Neural progenitor cell (in vitro differentiated cells): Measurements from ENCODE around the gene MEST. TPM values are rescaled to one million over a fixed set of nuclear protein-coding genes. Genes with fewer than 3 reads are reported as not detected.
A peak's percentile ranks its signal among the peaks of the same experiment; 100 is the strongest.

Experiments
- DNase-seq: peaks from one replicate; pipeline ENCODE4 v3.0.0-alpha.2; 2016; ENCODE audit warnings: low spot score
- H2AFZ ChIP-seq: fragments of 200-600 bp; sonication (generic); replicated peaks from 2 replicates; pipeline ENCODE4 v1.6.1; 2016; ENCODE audit warnings: antibody characterized with exemption
- H3F3A ChIP-seq: fragments of 200-600 bp; sonication (generic); 2 replicates; pipeline ENCODE4 v1.6.1; 2016; ENCODE audit warnings: antibody characterized with exemption, low read depth
- H3K27ac ChIP-seq: fragments of 200-600 bp; sonication (generic); 2 replicates; pipeline ENCODE4 v1.5.1; 2016; ENCODE audit warnings: mild to moderate bottlenecking
- H3K27me3 ChIP-seq: fragments of 200-600 bp; sonication (generic); 2 replicates; pipeline ENCODE4 v1.6.1; 2016; ENCODE audit warnings: mild to moderate bottlenecking, moderate library complexity
- H3K36me3 ChIP-seq: fragments of 200-600 bp; sonication (generic); 2 replicates; pipeline ENCODE4 v1.5.1; 2016
- H3K4me1 ChIP-seq: fragments of 200-600 bp; sonication (generic); 2 replicates; pipeline ENCODE4 v1.6.1; 2016; ENCODE audit warnings: mixed run types
- H3K4me2 ChIP-seq: fragments of 200-600 bp; sonication (generic); 2 replicates; pipeline ENCODE4 v1.6.1; 2016
- H3K4me3 ChIP-seq: fragments of 200-600 bp; sonication (generic); 2 replicates; pipeline ENCODE4 v1.5.1; 2016
- H3K79me2 ChIP-seq: fragments of 200-600 bp; sonication (generic); 2 replicates; pipeline ENCODE4 v1.6.1; 2016; ENCODE audit warnings: low read depth
- H3K9ac ChIP-seq: fragments of 200-600 bp; sonication (generic); 2 replicates; pipeline ENCODE4 v1.6.1; 2016
- H3K9me3 ChIP-seq: fragments of 200-600 bp; sonication (generic); 2 replicates; pipeline ENCODE4 v1.5.1; 2016; ENCODE audit warnings: low read depth
- H4K20me1 ChIP-seq: fragments of 200-600 bp; sonication (generic); 2 replicates; pipeline ENCODE4 v1.6.1; 2016; ENCODE audit warnings: low read depth
- H3K27ac Mint-ChIP-seq: 3 replicates; pipeline ENCODE4 v1.8.0; 2021; ENCODE audit warnings: mixed read lengths
- H3K27me3 Mint-ChIP-seq: 2 replicates; pipeline ENCODE4 v1.8.0; 2022; ENCODE audit warnings: low read depth, mild to moderate bottlenecking, inconsistent platforms, moderate library complexity, mixed read lengths; ENCODE audit not compliant: insufficient read depth
- H3K36me3 Mint-ChIP-seq: 3 replicates; pipeline ENCODE4 v1.8.0; 2021; ENCODE audit warnings: mixed read lengths
- H3K4me1 Mint-ChIP-seq: 3 replicates; pipeline ENCODE4 v1.8.0; 2021; ENCODE audit warnings: mixed read lengths
- H3K4me3 Mint-ChIP-seq: 3 replicates; pipeline ENCODE4 v1.8.0; 2021; ENCODE audit warnings: mild to moderate bottlenecking, moderate library complexity, mixed read lengths
- H3K9me3 Mint-ChIP-seq: 3 replicates; pipeline ENCODE4 v1.8.0; 2020; ENCODE audit warnings: mixed read lengths
- EZH2 ChIP-seq: fragments of 200-600 bp; sonication (generic); IDR thresholded peaks from 2 replicates; pipeline ENCODE4 v1.6.1; 2017; ENCODE audit warnings: antibody characterized with exemption, mild to moderate bottlenecking, moderate library complexity
- EZH2phosphoT487 ChIP-seq: fragments of 200-600 bp; sonication (generic); IDR thresholded peaks from 2 replicates; pipeline ENCODE4 v1.6.1; 2017; ENCODE audit warnings: antibody characterized with exemption
- total RNA-seq: library from RNA; depleted of rRNA; stranded (reverse); fragments of >200 nt; gene quantifications from 2 replicates; pipeline ENCODE4 v1.2.3, GENCODE V29; 2015; ENCODE audit warnings: low replicate concordance
- TF ChIP-seq, protein P1 (sequence below): fragments of 200-600 bp; sonication (generic); IDR thresholded peaks from 2 replicates; pipeline ENCODE4 v1.5.1; 2017; ENCODE audit warnings: antibody characterized with exemption, mild to moderate bottlenecking

Gene MEST
- total RNA-seq, 1 donor from 2014 or later, result 431 TPM

DNA sequence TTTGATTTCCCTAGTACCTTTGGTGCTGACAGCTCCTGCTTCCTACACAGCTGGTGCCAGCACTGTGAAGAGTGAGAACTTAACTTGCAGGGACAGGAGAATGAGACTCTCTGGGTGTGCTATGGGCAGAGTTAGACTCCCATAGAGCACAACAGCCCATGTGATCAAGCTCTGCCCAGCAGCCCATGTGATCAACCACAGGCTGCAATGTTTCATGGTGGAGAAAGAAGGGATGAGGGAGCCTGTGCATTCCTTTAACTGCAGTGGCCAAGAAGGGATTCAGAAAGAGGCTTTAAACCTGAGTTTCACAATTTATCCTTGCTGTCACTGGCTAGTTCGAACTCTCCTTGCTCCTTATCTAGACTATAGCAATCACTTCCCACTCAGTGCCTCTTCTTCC is 10.0 kb upstream of the MEST start:
- peaks cover 28% of the 10 kb centered on the region for H3K9me3 Mint-ChIP-seq
- H3K27ac Mint-ChIP-seq, result peak overlapping the region; percentile 59
- no peak overlapping the region for H3K27ac ChIP-seq
- H3K4me3 ChIP-seq, result no peak overlapping the region
- H3K4me2 ChIP-seq, result no peak overlapping the region
- no peaks in the 10 kb centered on the region for H3K36me3 ChIP-seq
- H4K20me1 ChIP-seq, result no peaks in the 10 kb centered on the region
- H3K4me1 Mint-ChIP-seq, result peaks cover 11% of the 10 kb centered on the region
- H3K4me3 Mint-ChIP-seq, result no peak overlapping the region
- H3K9me3 ChIP-seq, result no peaks in the 10 kb centered on the region
- no peaks in the 10 kb centered on the region for H3K4me1 ChIP-seq
- H3F3A ChIP-seq, result no peaks in the 10 kb centered on the region
- DNase-seq, result no peak
- H3K79me2 ChIP-seq, result peaks cover under 1% of the 10 kb centered on the region
- no peak overlapping the region for H3K9ac ChIP-seq
- H3K27me3 Mint-ChIP-seq, result peaks cover 16% of the 10 kb centered on the region
- no peaks in the 10 kb centered on the region for H3K27me3 ChIP-seq
- no peaks in the 10 kb centered on the region for H3K36me3 Mint-ChIP-seq
- TF ChIP-seq EZH2 (no peak), EZH2phosphoT487 (no peak)
- TF ChIP-seq, protein P1, sequence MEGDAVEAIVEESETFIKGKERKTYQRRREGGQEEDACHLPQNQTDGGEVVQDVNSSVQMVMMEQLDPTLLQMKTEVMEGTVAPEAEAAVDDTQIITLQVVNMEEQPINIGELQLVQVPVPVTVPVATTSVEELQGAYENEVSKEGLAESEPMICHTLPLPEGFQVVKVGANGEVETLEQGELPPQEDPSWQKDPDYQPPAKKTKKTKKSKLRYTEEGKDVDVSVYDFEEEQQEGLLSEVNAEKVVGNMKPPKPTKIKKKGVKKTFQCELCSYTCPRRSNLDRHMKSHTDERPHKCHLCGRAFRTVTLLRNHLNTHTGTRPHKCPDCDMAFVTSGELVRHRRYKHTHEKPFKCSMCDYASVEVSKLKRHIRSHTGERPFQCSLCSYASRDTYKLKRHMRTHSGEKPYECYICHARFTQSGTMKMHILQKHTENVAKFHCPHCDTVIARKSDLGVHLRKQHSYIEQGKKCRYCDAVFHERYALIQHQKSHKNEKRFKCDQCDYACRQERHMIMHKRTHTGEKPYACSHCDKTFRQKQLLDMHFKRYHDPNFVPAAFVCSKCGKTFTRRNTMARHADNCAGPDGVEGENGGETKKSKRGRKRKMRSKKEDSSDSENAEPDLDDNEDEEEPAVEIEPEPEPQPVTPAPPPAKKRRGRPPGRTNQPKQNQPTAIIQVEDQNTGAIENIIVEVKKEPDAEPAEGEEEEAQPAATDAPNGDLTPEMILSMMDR, result no peak
- H2AFZ ChIP-seq, result peak overlapping the region; percentile 85

DNA sequence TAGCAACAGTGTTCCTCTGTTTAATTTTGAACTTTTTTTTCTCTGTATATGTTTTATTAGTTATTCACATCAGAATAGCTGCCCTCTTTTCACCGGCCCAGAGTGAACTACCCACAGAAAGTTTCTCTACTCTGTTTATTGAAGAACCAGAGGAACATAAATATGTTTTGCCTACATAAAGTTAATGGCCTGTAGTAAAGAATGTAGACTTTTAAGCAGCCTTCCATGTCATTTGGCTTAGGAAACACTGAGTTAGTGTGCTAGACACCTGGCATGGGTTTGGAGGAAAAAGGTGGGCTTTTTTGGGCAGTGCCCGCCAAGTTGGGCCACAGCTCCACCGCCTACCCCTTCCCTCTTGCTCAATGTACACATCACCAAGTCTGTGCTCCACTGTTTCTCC is 8.9 kb upstream of the MEST start:
- Histone ChIP-seq H3K4me1 (no peaks in the 10 kb centered on the region), H3K27ac (no peak overlapping the region), H3K36me3 (no peaks in the 10 kb centered on the region), H3F3A (no peaks in the 10 kb centered on the region), H3K27me3 (no peaks in the 10 kb centered on the region), H3K9ac (no peak overlapping the region), H3K9me3 (no peaks in the 10 kb centered on the region), H2AFZ (no peak overlapping the region), H3K4me2 (no peak overlapping the region), H3K79me2 (peaks cover 10% of the 10 kb centered on the region), H3K4me3 (no peak overlapping the region), H4K20me1 (no peaks in the 10 kb centered on the region)
- no peak for TF ChIP-seq EZH2phosphoT487
- TF ChIP-seq, protein P1, result no peak
- no peak for TF ChIP-seq EZH2
- Mint-ChIP-seq H3K4me1 (peaks cover 14% of the 10 kb centered on the region), H3K4me3 (no peak overlapping the region), H3K36me3 (no peaks in the 10 kb centered on the region), H3K9me3 (peaks cover 20% of the 10 kb centered on the region), H3K27ac (no peak overlapping the region), H3K27me3 (peaks cover 22% of the 10 kb centered on the region)
- DNase-seq, result no peak

DNA sequence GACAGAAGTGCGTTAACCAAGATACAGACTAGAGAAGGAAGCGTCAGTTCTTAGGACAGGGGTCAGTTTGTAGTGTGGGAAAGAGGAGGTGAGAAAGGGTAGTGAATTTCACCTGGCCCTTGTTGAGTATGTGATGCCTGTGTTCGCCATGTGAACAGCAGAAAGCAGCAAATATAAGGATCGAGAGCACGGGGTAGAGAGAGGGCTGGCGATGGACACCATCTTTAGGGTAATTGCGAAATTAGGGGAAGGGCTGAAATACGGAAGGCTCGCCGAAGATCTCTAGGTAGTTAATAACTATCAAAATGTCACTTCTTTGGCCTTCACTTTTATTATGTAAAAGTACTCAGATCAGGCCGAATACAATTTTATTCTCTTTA is 6.2 kb upstream of the MEST start:
- Histone ChIP-seq H4K20me1 (no peaks in the 10 kb centered on the region), H3K27ac (no peak overlapping the region), H3K4me2 (peak overlapping the region; percentile 74), H3K27me3 (no peaks in the 10 kb centered on the region), H3K9me3 (no peaks in the 10 kb centered on the region), H3K4me1 (peaks cover 15% of the 10 kb centered on the region), H3K79me2 (peaks cover 19% of the 10 kb centered on the region), H3K9ac (no peak overlapping the region), H3K4me3 (no peak overlapping the region), H3F3A (peaks cover 16% of the 10 kb centered on the region), H2AFZ (peak overlapping the region; percentile 92), H3K36me3 (no peaks in the 10 kb centered on the region)
- Mint-ChIP-seq H3K4me1 (peaks cover 35% of the 10 kb centered on the region), H3K27ac (peak overlapping the region; percentile 53), H3K36me3 (peaks cover 13% of the 10 kb centered on the region), H3K4me3 (peak overlapping the region; percentile 63), H3K9me3 (peaks cover 21% of the 10 kb centered on the region), H3K27me3 (peaks cover 19% of the 10 kb centered on the region)
- DNase-seq, result no peak
- no peak for TF ChIP-seq EZH2phosphoT487
- TF ChIP-seq, protein P1, result no peak
